BLaER1 (cell line): ENCODE data around the gene CCNY.

Experiments used
- H3K27ac ChIP-seq: shearing (Covaris generic); formaldehyde crosslinking; 2 replicates; pipeline ENCODE4 v1.8.1; 2022
- H3K27me3 ChIP-seq: shearing (Covaris generic); formaldehyde crosslinking; 2 replicates; pipeline ENCODE4 v1.8.1; 2022
- H3K36me3 ChIP-seq: shearing (Covaris generic); formaldehyde crosslinking; 2 replicates; pipeline ENCODE4 v1.8.1; 2022
- H3K4me1 ChIP-seq: shearing (Covaris generic); formaldehyde crosslinking; 2 replicates; pipeline ENCODE4 v1.8.1; 2022
- H3K4me2 ChIP-seq: shearing (Covaris generic); formaldehyde crosslinking; 2 replicates; pipeline ENCODE4 v1.8.1; 2022
- H3K4me3 ChIP-seq: shearing (Covaris generic); formaldehyde crosslinking; 2 replicates; pipeline ENCODE4 v1.8.1; 2022
- H3K9ac ChIP-seq: shearing (Covaris generic); formaldehyde crosslinking; 2 replicates; pipeline ENCODE4 v1.8.1; 2022
- H3K9me3 ChIP-seq: shearing (Covaris generic); formaldehyde crosslinking; 2 replicates; pipeline ENCODE4 v1.8.1; 2022
- H4K20me1 ChIP-seq: shearing (Covaris generic); formaldehyde crosslinking; 2 replicates; pipeline ENCODE4 v1.8.1; 2022
- Cebpa-rat ChIP-seq: shearing (Covaris generic); IDR thresholded peaks from 2 replicates; pipeline ENCODE4 v1.8.1; 2022

The CCNY gene

GRCh38 chr10:35453855-35454532 is 117.7 kb downstream of the CCNY start:
- no peaks in the 10 kb centered on the region for H3K27me3 ChIP-seq
- H3K36me3 ChIP-seq = peaks cover 11% of the 10 kb centered on the region
- no peak overlapping the region for H3K4me3 ChIP-seq
- TF ChIP-seq Cebpa-rat = no peak
- peaks cover 62% of the 10 kb centered on the region for H3K4me1 ChIP-seq
- H4K20me1 ChIP-seq = peaks cover 77% of the 10 kb centered on the region
- H3K27ac ChIP-seq = no peak overlapping the region
- no peak overlapping the region; the same call in 1 of the 2 replicates for H3K4me2 ChIP-seq
- no peak overlapping the region for H3K9ac ChIP-seq
- H3K9me3 ChIP-seq = no peaks in the 10 kb centered on the region; the same call in 1 of the 2 replicates

GRCh38 chr10:35456153-35456720 is 119.9 kb downstream of the CCNY start:
- H3K36me3 ChIP-seq = peaks cover 11% of the 10 kb centered on the region
- H3K4me2 ChIP-seq = no peak overlapping the region; the same call in none of the 2 replicates
- H3K27me3 ChIP-seq = no peaks in the 10 kb centered on the region
- no peak overlapping the region for H3K9ac ChIP-seq
- peaks cover 50% of the 10 kb centered on the region for H3K4me1 ChIP-seq
- H3K9me3 ChIP-seq = no peaks in the 10 kb centered on the region; the same call in 1 of the 2 replicates
- H3K27ac ChIP-seq = no peak overlapping the region
- H3K4me3 ChIP-seq = no peak overlapping the region
- peaks cover 84% of the 10 kb centered on the region for H4K20me1 ChIP-seq
- no peak for TF ChIP-seq Cebpa-rat

GRCh38 chr10:35456784-35457183 is 120.5 kb downstream of the CCNY start:
- no peaks in the 10 kb centered on the region; the same call in 1 of the 2 replicates for H3K9me3 ChIP-seq
- no peak for TF ChIP-seq Cebpa-rat
- peaks cover 50% of the 10 kb centered on the region for H3K4me1 ChIP-seq
- H3K36me3 ChIP-seq = peaks cover 11% of the 10 kb centered on the region
- no peak overlapping the region for H3K4me3 ChIP-seq
- peak overlapping the region; percentile 10; the same call in 1 of the 2 replicates for H3K4me2 ChIP-seq
- no peaks in the 10 kb centered on the region for H3K27me3 ChIP-seq
- no peak overlapping the region for H3K27ac ChIP-seq
- H4K20me1 ChIP-seq = peaks cover 85% of the 10 kb centered on the region
- H3K9ac ChIP-seq = no peak overlapping the region

- TF ChIP-seq Cebpa-rat = no peak
- no peaks in the 10 kb centered on the region; the same call in 1 of the 2 replicates for H3K9me3 ChIP-seq
- H3K4me2 ChIP-seq = no peak overlapping the region
- H3K36me3 ChIP-seq = peaks cover 11% of the 10 kb centered on the region
- no peak overlapping the region for H3K4me3 ChIP-seq
- H3K4me1 ChIP-seq = peaks cover 68% of the 10 kb centered on the region
- no peaks in the 10 kb centered on the region for H3K27me3 ChIP-seq
- no peak overlapping the region for H3K9ac ChIP-seq
- H4K20me1 ChIP-seq = peaks cover 98% of the 10 kb centered on the region
- H3K27ac ChIP-seq = no peak overlapping the region
These were observed 122.5 kb downstream of the CCNY start for GRCh38 chr10:35458500-35459448.

DNA sequence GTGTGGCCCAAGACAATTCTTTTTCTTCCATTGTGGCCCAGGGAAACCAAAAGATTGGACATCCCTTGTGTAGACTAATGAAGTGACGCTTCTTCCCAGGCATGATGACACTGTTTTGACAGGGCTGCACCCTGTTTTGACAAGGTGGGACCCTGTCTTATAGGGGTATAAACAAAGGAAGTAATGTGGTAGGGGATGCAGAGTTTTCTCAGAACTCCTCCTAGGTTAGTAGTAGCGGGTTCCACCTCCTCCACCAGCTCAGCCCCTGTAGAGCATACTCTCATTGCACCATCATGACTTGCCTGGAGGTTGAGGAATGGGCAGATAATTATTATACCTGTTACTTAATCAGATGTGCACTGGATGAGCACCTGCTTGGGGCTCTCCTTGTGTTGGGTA is 123.1 kb downstream of the CCNY start:
- no peak overlapping the region for H3K27ac ChIP-seq
- H3K36me3 ChIP-seq = peaks cover 5% of the 10 kb centered on the region
- peaks cover 99% of the 10 kb centered on the region for H4K20me1 ChIP-seq
- H3K4me2 ChIP-seq = no peak overlapping the region
- no peak for TF ChIP-seq Cebpa-rat
- no peak overlapping the region for H3K4me3 ChIP-seq
- peaks cover 72% of the 10 kb centered on the region for H3K4me1 ChIP-seq
- no peak overlapping the region for H3K9ac ChIP-seq
- no peaks in the 10 kb centered on the region; the same call in 1 of the 2 replicates for H3K9me3 ChIP-seq
- H3K27me3 ChIP-seq = no peaks in the 10 kb centered on the region

GRCh38 chr10:35460852-35461460 is 124.6 kb downstream of the CCNY start:
- H4K20me1 ChIP-seq = peaks cover 99% of the 10 kb centered on the region
- no peaks in the 10 kb centered on the region for H3K36me3 ChIP-seq
- peaks cover 72% of the 10 kb centered on the region for H3K4me1 ChIP-seq
- no peak overlapping the region for H3K27ac ChIP-seq
- H3K9ac ChIP-seq = no peak overlapping the region
- no peaks in the 10 kb centered on the region for H3K27me3 ChIP-seq
- no peaks in the 10 kb centered on the region for H3K9me3 ChIP-seq
- H3K4me2 ChIP-seq = peak overlapping the region; percentile 12; the same call in 1 of the 2 replicates
- no peak overlapping the region for H3K4me3 ChIP-seq
- no peak for TF ChIP-seq Cebpa-rat

GRCh38 chr10:35462491-35462934 is 126.2 kb downstream of the CCNY start:
- H3K9me3 ChIP-seq = no peaks in the 10 kb centered on the region
- no peak overlapping the region for H3K27ac ChIP-seq
- peaks cover 68% of the 10 kb centered on the region for H3K4me1 ChIP-seq
- H3K9ac ChIP-seq = no peak overlapping the region
- no peaks in the 10 kb centered on the region for H3K36me3 ChIP-seq
- peaks cover 100% of the 10 kb centered on the region for H4K20me1 ChIP-seq
- H3K4me3 ChIP-seq = no peak overlapping the region
- 0 out of 2 replicates have a peak overlapping the region, but pooled peaks have one; percentile 8 for H3K4me2 ChIP-seq
- H3K27me3 ChIP-seq = no peaks in the 10 kb centered on the region
- no peak for TF ChIP-seq Cebpa-rat

- H4K20me1 ChIP-seq = peaks cover 100% of the 10 kb centered on the region
- no peak overlapping the region for H3K27ac ChIP-seq
- no peaks in the 10 kb centered on the region for H3K36me3 ChIP-seq
- H3K27me3 ChIP-seq = no peaks in the 10 kb centered on the region
- H3K9me3 ChIP-seq = no peaks in the 10 kb centered on the region
- no peak overlapping the region for H3K4me3 ChIP-seq
- no peak overlapping the region for H3K9ac ChIP-seq
- no peak for TF ChIP-seq Cebpa-rat
- peaks cover 74% of the 10 kb centered on the region for H3K4me1 ChIP-seq
- 0 out of 2 replicates have a peak overlapping the region, but pooled peaks have one; percentile 2 for H3K4me2 ChIP-seq
These were observed 127.0 kb downstream of the CCNY start for GRCh38 chr10:35463105-35463867.
